ENCODE data around the gene IL33. TPM values are rescaled to one million over a fixed set of nuclear protein-coding genes. Genes with fewer than 3 reads are reported as not detected.

The IL33 gene
- polyA plus RNA-seq, 1 experiment, result not detected

DNA sequence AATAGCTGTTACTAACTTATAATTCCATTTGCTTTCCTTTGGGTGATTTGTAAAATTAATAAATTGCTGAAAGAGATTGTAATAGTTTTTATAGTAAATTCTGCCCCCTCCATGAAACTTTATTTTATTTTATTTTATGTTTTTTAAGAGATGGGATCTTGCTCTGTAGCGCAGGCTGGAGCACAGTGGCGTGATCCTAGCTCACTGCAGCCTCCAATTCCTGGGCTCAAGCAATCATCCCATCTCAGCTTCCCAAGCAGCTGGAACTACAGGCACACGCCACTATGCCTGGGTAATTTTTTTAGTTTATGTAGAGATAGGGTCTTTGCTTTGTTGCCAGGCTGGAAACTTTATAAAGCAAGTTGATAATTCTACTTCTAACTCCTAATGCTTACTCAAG, 395 bp downstream of the IL33 start:
- TF ChIP-seq, protein P1, sequence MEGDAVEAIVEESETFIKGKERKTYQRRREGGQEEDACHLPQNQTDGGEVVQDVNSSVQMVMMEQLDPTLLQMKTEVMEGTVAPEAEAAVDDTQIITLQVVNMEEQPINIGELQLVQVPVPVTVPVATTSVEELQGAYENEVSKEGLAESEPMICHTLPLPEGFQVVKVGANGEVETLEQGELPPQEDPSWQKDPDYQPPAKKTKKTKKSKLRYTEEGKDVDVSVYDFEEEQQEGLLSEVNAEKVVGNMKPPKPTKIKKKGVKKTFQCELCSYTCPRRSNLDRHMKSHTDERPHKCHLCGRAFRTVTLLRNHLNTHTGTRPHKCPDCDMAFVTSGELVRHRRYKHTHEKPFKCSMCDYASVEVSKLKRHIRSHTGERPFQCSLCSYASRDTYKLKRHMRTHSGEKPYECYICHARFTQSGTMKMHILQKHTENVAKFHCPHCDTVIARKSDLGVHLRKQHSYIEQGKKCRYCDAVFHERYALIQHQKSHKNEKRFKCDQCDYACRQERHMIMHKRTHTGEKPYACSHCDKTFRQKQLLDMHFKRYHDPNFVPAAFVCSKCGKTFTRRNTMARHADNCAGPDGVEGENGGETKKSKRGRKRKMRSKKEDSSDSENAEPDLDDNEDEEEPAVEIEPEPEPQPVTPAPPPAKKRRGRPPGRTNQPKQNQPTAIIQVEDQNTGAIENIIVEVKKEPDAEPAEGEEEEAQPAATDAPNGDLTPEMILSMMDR (IDR thresholded peaks at IDR 0.05; ENCODE audit: insufficient read depth, low read depth, low read length), result no peak
- Histone ChIP-seq H3K4me3 (ENCODE audit: low read depth, low read length) (no peak overlapping the region), H3K36me3 (ENCODE audit: control insufficient read depth, insufficient read depth, low read length) (no peaks in the 10 kb centered on the region), H3K27me3 (ENCODE audit: control insufficient read depth, insufficient read depth, low read length) (no peaks in the 10 kb centered on the region)
- no peak for DNase-seq (ENCODE audit: low read depth)
- POLR2A ChIA-PET, result no interaction called here
- CTCF ChIA-PET, result interaction anchor here (1.4 kb wide), 1 partner anchor 90 kb away, joined by 3 read pairs; no protein-coding TSS in a partner anchor

DNA sequence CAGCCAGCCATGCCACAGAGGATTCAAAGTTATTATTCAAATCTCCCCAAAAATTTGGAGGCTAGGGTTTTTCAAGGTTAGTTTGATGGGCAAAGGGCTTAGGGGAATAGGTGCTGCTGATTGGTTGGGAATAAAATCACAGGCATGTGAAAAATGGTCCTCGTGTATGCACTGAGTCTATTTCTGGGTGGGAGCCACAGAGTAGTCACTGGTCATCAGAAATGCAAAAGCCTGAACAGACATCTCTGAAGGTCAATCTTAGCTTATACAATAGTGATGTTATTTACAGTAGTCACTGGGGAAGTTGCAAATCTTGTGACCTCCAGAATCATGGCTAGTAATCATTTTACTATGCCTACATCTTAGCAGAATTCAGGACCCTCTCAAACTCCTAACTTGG, 1.3 kb downstream of the IL33 start:
- DNase-seq (ENCODE audit: low read depth), result no peak
- Histone ChIP-seq H3K27me3 (ENCODE audit: control insufficient read depth, insufficient read depth, low read length) (no peaks in the 10 kb centered on the region), H3K36me3 (ENCODE audit: control insufficient read depth, insufficient read depth, low read length) (no peaks in the 10 kb centered on the region), H3K4me3 (ENCODE audit: low read depth, low read length) (no peak overlapping the region)
- TF ChIP-seq, protein P1 (IDR thresholded peaks at IDR 0.05; ENCODE audit: insufficient read depth, low read depth, low read length), result no peak
- ChIA-PET POLR2A (no interaction called here), CTCF (interaction anchor here (0.8 to 1.4 kb wide), 3 partner anchors 22 to 89 kb away, joined by 3 to 4 read pairs (median 3); no protein-coding TSS in a partner anchor)

DNA sequence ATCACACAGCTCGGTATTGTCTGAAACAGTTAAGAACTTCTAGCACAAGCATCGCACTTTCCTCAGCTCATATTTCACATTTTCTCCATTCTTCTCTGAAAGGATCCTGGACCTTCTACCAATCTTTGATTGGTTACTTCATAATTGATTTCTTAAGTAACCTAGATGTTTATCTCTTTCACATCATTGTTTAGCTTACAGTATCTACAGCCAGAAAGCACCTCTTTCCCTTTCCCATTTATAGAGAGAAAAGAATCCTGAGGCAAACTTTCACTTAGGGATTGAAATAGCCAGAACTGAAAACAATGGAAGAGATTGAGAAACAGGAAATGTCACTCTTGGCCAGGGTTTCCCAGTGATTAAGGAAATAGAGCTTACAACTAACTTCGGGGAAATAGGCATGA, 2.5 kb downstream of the IL33 start:
- ChIA-PET POLR2A (no interaction called here), CTCF (interaction anchor here (1.3 kb wide), 1 partner anchor 23 kb away, joined by 4 read pairs; no protein-coding TSS in a partner anchor)
- DNase-seq (ENCODE audit: low read depth), result no peak
- TF ChIP-seq, protein P1 (IDR thresholded peaks at IDR 0.05; ENCODE audit: insufficient read depth, low read depth, low read length), result no peak
- Histone ChIP-seq H3K36me3 (ENCODE audit: control insufficient read depth, insufficient read depth, low read length) (no peaks in the 10 kb centered on the region), H3K4me3 (ENCODE audit: low read depth, low read length) (no peak overlapping the region), H3K27me3 (ENCODE audit: control insufficient read depth, insufficient read depth, low read length) (no peaks in the 10 kb centered on the region)

DNA sequence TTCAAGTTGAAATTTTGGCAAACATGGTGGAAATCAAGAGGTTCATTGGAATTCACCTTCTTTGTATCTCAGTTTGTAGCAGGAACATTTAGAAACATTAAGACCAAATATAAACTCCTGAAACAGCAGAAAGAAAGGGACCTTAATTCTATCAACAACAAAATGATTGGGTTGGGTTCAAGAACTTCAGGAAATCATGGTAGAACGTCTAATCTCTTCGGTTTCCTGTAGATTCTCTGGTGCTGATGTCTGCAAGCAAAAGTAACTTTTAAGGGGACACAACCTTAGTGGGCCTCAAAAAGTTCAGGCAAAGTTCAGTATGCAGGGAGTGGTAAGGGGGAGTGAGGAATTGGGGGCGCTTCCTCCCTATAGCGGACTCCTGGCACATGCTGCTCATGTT, 3.4 kb downstream of the IL33 start:
- TF ChIP-seq, protein P1 (IDR thresholded peaks at IDR 0.05; ENCODE audit: insufficient read depth, low read depth, low read length), result no peak
- H3K4me3 ChIP-seq (ENCODE audit: low read depth, low read length), result no peak overlapping the region
- no peaks in the 10 kb centered on the region for H3K27me3 ChIP-seq (ENCODE audit: control insufficient read depth, insufficient read depth, low read length)
- H3K36me3 ChIP-seq (ENCODE audit: control insufficient read depth, insufficient read depth, low read length), result no peaks in the 10 kb centered on the region
- POLR2A ChIA-PET, result no interaction called here
- DNase-seq (ENCODE audit: low read depth), result no peak
- CTCF ChIA-PET, result no interaction called here

DNA sequence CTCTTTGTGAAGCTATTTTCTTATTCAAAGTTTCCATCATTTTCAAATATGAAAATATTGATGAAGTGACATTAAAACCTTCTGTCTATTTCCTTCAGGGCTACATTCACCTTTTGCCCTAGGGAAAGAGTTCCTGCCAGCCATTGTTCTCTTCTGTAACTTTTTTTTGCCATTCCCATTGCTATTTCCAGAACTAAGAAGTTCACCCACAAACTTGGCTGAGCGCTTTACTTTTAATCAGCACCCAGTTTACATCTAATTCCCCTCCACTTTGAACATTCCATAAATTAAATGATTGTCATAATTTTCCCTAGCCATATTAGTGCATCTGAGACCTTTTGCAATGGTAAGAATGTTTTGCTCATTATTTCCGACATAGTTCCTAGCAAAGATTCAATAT, 4.4 kb downstream of the IL33 start:
- ChIA-PET POLR2A (no interaction called here), CTCF (interaction anchor here (0.7 kb wide), 1 partner anchor 148 kb away, joined by 3 read pairs; no protein-coding TSS in a partner anchor)
- Histone ChIP-seq H3K4me3 (ENCODE audit: low read depth, low read length) (no peak overlapping the region), H3K27me3 (ENCODE audit: control insufficient read depth, insufficient read depth, low read length) (no peaks in the 10 kb centered on the region), H3K36me3 (ENCODE audit: control insufficient read depth, insufficient read depth, low read length) (no peaks in the 10 kb centered on the region)
- TF ChIP-seq, protein P1 (IDR thresholded peaks at IDR 0.05; ENCODE audit: insufficient read depth, low read depth, low read length), result no peak
- DNase-seq (ENCODE audit: low read depth), result no peak
